ENCODE results near the gene TBC1D3I. TPM values are rescaled to one million over a fixed set of nuclear protein-coding genes. Genes with fewer than 3 reads are reported as not detected.
"Not testable (repeated sequence)": the region's sequence is repeated elsewhere in the genome, so short reads cannot be mapped to it uniquely, and the experiment has no call there.

Gene TBC1D3I
- polyA plus RNA-seq, 1 donor (not counting 4 experiments of a cell fraction or from before 2014, with no cell fraction given) = not detected

DNA sequence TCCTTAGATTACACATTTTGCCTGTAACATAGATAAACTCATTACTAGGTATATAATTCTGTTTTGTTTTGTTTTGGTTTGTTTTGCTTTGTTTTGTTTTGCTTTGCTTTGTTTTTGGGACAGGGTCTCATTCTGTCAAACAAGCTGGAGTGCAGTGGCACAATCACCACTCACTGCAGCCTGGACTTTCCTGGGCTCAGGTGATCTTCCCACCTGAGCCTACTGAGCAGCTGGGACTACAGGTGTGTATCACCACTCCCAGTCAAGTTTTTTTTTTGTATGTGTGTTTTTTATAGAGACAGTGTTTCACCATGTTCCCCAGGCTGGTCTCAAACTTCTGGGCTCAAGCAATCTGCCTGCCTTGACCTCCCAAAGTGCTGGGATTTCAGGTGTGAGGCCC lies 54.8 kb downstream of the TBC1D3I start:
- Histone ChIP-seq H3K9ac (ENCODE audit: control insufficient read depth, extremely low read depth, insufficient read depth, low read length) (no peak overlapping the region), H3K4me3 (ENCODE audit: control insufficient read depth in 2 of 3, extremely low read depth in 1 of 3, insufficient read depth in 2 of 3, low read depth in 1 of 3, low read length in 3 of 3) (no peak overlapping the region), H3K27me3 (ENCODE audit: control insufficient read depth, extremely low read depth, insufficient read depth, low read length) (no peaks in the 10 kb centered on the region), H2AFZ (ENCODE audit: control insufficient read depth, low read length) (no peak overlapping the region), H4K20me1 (ENCODE audit: control insufficient read depth, extremely low read depth, insufficient read depth, low read length) (no peaks in the 10 kb centered on the region), H3K9me1 (ENCODE audit: control insufficient read depth, extremely low read depth, insufficient read depth, low read length) (no peaks in the 10 kb centered on the region), H3K4me1 (ENCODE audit: control insufficient read depth, extremely low read depth, insufficient read depth, low read length) (no peaks in the 10 kb centered on the region), H3K36me3 (ENCODE audit: control insufficient read depth in 2 of 2, extremely low read depth in 1 of 2, insufficient read depth in 2 of 2, low read length in 2 of 2) (no peaks in the 10 kb centered on the region), H3K27ac (ENCODE audit: control insufficient read depth, insufficient read depth, low read length) (no peak overlapping the region), H3K9me3 (ENCODE audit: control insufficient read depth, low read depth, low read length) (no peaks in the 10 kb centered on the region), H3K4me2 (ENCODE audit: control insufficient read depth, extremely low read depth, insufficient read depth, low read depth, low read length) (no peak overlapping the region), H3K79me2 (ENCODE audit: control insufficient read depth, insufficient read depth, low read length) (no peaks in the 10 kb centered on the region)
- dilution Hi-C loops (cut with MboI; ENCODE audit: extremely low pct_ligation_motif_present, low sequenced_read_pairs) = no loop called here
- DNase-seq (ENCODE audit: low read depth, low spot score) = no peak
- no peak for TF ChIP-seq EZH2 (IDR thresholded peaks at IDR 0.05; ENCODE audit: low read length)
- TF ChIP-seq, protein P1, sequence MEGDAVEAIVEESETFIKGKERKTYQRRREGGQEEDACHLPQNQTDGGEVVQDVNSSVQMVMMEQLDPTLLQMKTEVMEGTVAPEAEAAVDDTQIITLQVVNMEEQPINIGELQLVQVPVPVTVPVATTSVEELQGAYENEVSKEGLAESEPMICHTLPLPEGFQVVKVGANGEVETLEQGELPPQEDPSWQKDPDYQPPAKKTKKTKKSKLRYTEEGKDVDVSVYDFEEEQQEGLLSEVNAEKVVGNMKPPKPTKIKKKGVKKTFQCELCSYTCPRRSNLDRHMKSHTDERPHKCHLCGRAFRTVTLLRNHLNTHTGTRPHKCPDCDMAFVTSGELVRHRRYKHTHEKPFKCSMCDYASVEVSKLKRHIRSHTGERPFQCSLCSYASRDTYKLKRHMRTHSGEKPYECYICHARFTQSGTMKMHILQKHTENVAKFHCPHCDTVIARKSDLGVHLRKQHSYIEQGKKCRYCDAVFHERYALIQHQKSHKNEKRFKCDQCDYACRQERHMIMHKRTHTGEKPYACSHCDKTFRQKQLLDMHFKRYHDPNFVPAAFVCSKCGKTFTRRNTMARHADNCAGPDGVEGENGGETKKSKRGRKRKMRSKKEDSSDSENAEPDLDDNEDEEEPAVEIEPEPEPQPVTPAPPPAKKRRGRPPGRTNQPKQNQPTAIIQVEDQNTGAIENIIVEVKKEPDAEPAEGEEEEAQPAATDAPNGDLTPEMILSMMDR (optimal IDR thresholded peaks at IDR 0.05 in 1 of 3, IDR thresholded peaks at IDR 0.05 in 1 of 3, conservative IDR thresholded peaks at IDR 0.05 in 1 of 3; ENCODE audit: extremely low read depth in 1 of 3, insufficient read depth in 2 of 3, low read length in 3 of 3) = no peak
- FAIRE-seq = no peak

DNA sequence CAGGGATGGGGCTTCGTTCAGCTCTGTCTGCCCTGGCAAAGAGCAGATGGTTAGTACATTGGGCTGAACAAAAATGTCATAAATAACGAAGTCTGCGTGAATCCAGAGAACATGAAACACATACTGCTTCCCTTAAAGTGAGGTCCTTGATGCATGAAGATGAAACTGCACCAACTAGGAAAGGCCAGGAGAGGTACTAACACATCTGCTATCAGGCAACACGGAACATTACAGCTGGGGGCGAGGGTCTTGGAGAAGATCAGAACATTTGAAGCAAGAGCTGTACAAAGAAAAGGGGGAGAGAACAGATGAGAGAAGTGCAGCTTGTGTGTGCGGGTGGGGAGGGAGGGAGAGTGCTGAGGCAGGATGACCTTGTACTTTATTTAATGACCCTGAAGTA lies 57.0 kb downstream of the TBC1D3I start:
- H3K9me1 ChIP-seq (ENCODE audit: control insufficient read depth, extremely low read depth, insufficient read depth, low read length); H4K20me1 ChIP-seq (ENCODE audit: control insufficient read depth, extremely low read depth, insufficient read depth, low read length); H3K9ac ChIP-seq (ENCODE audit: control insufficient read depth, extremely low read depth, insufficient read depth, low read length); H2AFZ ChIP-seq (ENCODE audit: control insufficient read depth, low read length); H3K36me3 ChIP-seq (ENCODE audit: control insufficient read depth in 2 of 2, extremely low read depth in 1 of 2, insufficient read depth in 2 of 2, low read length in 2 of 2); H3K79me2 ChIP-seq (ENCODE audit: control insufficient read depth, insufficient read depth, low read length); H3K4me3 ChIP-seq (ENCODE audit: control insufficient read depth in 2 of 3, extremely low read depth in 1 of 3, insufficient read depth in 2 of 3, low read depth in 1 of 3, low read length in 3 of 3); FAIRE-seq; dilution Hi-C loops (cut with MboI; ENCODE audit: extremely low pct_ligation_motif_present, low sequenced_read_pairs); H3K27ac ChIP-seq (ENCODE audit: control insufficient read depth, insufficient read depth, low read length); H3K9me3 ChIP-seq (ENCODE audit: control insufficient read depth, low read depth, low read length); H3K4me2 ChIP-seq (ENCODE audit: control insufficient read depth, extremely low read depth, insufficient read depth, low read depth, low read length); H3K4me1 ChIP-seq (ENCODE audit: control insufficient read depth, extremely low read depth, insufficient read depth, low read length); DNase-seq (ENCODE audit: low read depth, low spot score); H3K27me3 ChIP-seq (ENCODE audit: control insufficient read depth, extremely low read depth, insufficient read depth, low read length): not testable (repeated sequence)

DNA sequence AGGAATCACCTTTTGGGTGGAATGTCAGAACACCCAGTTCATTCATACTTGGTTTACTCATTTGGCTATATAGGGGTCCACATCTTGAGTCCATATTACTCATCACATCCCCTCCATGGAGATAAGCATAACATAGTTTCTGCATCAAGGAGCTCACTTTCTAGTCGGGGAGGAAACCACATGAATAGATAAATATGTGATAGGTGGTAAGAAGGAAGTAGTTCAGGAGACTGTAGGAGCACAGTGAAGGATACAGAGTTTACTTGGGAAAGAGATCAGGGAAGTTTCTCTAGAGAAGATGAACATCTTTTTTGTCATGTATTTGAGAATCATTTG lies 57.9 kb downstream of the TBC1D3I start:
- FAIRE-seq; dilution Hi-C loops (cut with MboI; ENCODE audit: extremely low pct_ligation_motif_present, low sequenced_read_pairs); H3K27me3 ChIP-seq (ENCODE audit: control insufficient read depth, extremely low read depth, insufficient read depth, low read length): not testable (repeated sequence)

More for the DNA sequence above, 57.9 kb downstream of the TBC1D3I start:
- not testable (repeated sequence) for H3K79me2 ChIP-seq (ENCODE audit: control insufficient read depth, insufficient read depth, low read length); H3K4me3 ChIP-seq (ENCODE audit: control insufficient read depth in 2 of 3, extremely low read depth in 1 of 3, insufficient read depth in 2 of 3, low read depth in 1 of 3, low read length in 3 of 3); H3K9me1 ChIP-seq (ENCODE audit: control insufficient read depth, extremely low read depth, insufficient read depth, low read length); H3K27ac ChIP-seq (ENCODE audit: control insufficient read depth, insufficient read depth, low read length); H3K36me3 ChIP-seq (ENCODE audit: control insufficient read depth in 2 of 2, extremely low read depth in 1 of 2, insufficient read depth in 2 of 2, low read length in 2 of 2); DNase-seq (ENCODE audit: low read depth, low spot score); H3K9ac ChIP-seq (ENCODE audit: control insufficient read depth, extremely low read depth, insufficient read depth, low read length); H3K9me3 ChIP-seq (ENCODE audit: control insufficient read depth, low read depth, low read length); H2AFZ ChIP-seq (ENCODE audit: control insufficient read depth, low read length); H3K4me2 ChIP-seq (ENCODE audit: control insufficient read depth, extremely low read depth, insufficient read depth, low read depth, low read length); H4K20me1 ChIP-seq (ENCODE audit: control insufficient read depth, extremely low read depth, insufficient read depth, low read length); H3K4me1 ChIP-seq (ENCODE audit: control insufficient read depth, extremely low read depth, insufficient read depth, low read length)

Measured in keratinocyte (primary cell).